Activated B cell treated with CpG ODN at 0.5 μM for 24 hours (primary cell): ENCODE results near the gene GP1BB. TPM values are rescaled to one million over a fixed set of nuclear protein-coding genes. Genes with fewer than 3 reads are reported as not detected.

Experiments
- ATAC-seq: fragments of 200-7000 bp; cut with Tn5 transposase; one replicate; pipeline ENCODE4 v1.10.0; 2021; ENCODE audit warnings: low read depth, mild to moderate bottlenecking, moderate library complexity
- CTCF ChIA-PET: fragments of 350-600 bp; sonication (Branson Sonifier 250); formaldehyde crosslinking; loops from one replicate; lab custom pipeline; 2021; ENCODE audit warnings: antibody characterized with exemption; lab: Charles Lee
- POLR2A ChIA-PET: fragments of 350-600 bp; sonication (Branson Sonifier 250); formaldehyde crosslinking; loops from one replicate; lab custom pipeline; 2021; ENCODE audit warnings: antibody characterized with exemption; lab: Charles Lee
- DNase-seq: peaks from one replicate; pipeline ENCODE4 v3.0.0; 2022
- H3K27ac Mint-ChIP-seq: one replicate; pipeline ENCODE4 v1.8.0; 2020; ENCODE audit warnings: mixed read lengths
- H3K27me3 Mint-ChIP-seq: one replicate; pipeline ENCODE4 v1.8.0; 2021; ENCODE audit warnings: mixed read lengths
- H3K36me3 Mint-ChIP-seq: one replicate; pipeline ENCODE4 v1.8.0; 2021; ENCODE audit warnings: low read depth, mixed read lengths
- H3K4me1 Mint-ChIP-seq: one replicate; pipeline ENCODE4 v1.8.0; 2021; ENCODE audit warnings: mixed read lengths
- H3K4me3 Mint-ChIP-seq: one replicate; pipeline ENCODE4 v1.8.0; 2020; ENCODE audit warnings: mild to moderate bottlenecking, mixed read lengths
- H3K9me3 Mint-ChIP-seq: one replicate; pipeline ENCODE4 v1.8.0; 2020; ENCODE audit warnings: mixed read lengths
- intact Hi-C: fragments of 100-400 bp; cut with micrococcal nuclease; formaldehyde crosslinking; loops from one replicate; pipeline ENCODE4 v1.15.1; 2024
- total RNA-seq: library from RNA; stranded (reverse); gene quantifications from 2 replicates; pipeline ENCODE4 v1.2.3, GENCODE V29; 2022
- TF ChIP-seq, protein P1 (sequence below): fragments of 200-600 bp; IDR thresholded peaks from one replicate; pipeline ENCODE4 v1.8.0; 2022; ENCODE audit warnings: antibody characterized with exemption, mild to moderate bottlenecking

GP1BB gene
- total RNA-seq, 1 donor from 2014 or later: not detected

DNA sequence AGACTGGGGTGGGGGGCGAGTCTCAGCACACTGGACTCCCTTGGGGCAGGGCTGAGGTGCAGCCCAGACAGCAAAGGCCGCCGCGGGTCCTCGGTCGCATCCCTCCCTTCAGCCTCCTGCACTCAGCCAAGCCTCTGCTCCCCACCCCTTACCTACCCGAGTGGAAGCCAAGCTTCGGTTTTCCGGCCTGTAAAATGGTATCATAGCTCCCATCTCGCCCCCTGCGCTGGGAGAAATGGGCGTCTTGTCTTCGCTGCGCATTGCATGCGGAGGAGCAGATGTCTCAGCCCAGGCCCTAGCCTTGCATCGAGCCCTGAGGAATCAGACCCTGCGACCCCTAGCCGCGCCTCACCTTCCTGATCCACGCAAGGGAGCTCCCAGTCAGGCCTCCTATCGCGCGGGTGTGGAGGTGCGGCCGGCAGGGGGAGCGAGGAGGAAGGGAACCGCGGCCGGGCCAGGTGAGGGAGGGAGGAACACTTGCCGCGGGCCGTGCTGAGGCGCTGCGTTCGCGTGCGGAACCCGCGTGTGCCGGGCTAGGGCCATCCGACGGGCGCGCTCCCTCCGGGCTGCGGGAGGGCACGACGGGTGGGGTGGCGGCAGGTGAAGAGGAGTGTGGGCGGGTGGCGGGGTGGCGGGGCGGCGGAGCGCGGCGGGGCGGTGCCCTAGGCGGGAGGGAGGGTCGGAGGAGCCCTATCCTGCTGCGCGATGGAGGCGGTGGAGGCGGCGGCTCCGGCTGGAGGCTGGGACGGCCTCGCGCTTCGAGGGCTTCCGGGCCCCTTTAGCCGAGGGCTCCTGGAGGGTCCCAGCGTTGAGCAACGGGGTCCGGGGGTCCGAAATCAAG is 33.2 kb downstream of the GP1BB start:
- H3K27ac Mint-ChIP-seq: no peak overlapping the region
- ATAC-seq (peak; percentile 72), DNase-seq (no peak)
- H3K9me3 Mint-ChIP-seq: no peaks in the 10 kb centered on the region
- H3K4me3 Mint-ChIP-seq: peak overlapping the region; percentile 66
- no peaks in the 10 kb centered on the region for H3K36me3 Mint-ChIP-seq
- POLR2A ChIA-PET: interaction anchor here (1.2 kb wide), 1 partner anchor 26 kb away, joined by 3 read pairs; no protein-coding TSS in a partner anchor
- intact Hi-C loops: loop anchor here (1.0 to 5.0 kb wide), 3 partner anchors 24 to 154 kb away; no protein-coding TSS in a partner anchor
- TF ChIP-seq, protein P1, sequence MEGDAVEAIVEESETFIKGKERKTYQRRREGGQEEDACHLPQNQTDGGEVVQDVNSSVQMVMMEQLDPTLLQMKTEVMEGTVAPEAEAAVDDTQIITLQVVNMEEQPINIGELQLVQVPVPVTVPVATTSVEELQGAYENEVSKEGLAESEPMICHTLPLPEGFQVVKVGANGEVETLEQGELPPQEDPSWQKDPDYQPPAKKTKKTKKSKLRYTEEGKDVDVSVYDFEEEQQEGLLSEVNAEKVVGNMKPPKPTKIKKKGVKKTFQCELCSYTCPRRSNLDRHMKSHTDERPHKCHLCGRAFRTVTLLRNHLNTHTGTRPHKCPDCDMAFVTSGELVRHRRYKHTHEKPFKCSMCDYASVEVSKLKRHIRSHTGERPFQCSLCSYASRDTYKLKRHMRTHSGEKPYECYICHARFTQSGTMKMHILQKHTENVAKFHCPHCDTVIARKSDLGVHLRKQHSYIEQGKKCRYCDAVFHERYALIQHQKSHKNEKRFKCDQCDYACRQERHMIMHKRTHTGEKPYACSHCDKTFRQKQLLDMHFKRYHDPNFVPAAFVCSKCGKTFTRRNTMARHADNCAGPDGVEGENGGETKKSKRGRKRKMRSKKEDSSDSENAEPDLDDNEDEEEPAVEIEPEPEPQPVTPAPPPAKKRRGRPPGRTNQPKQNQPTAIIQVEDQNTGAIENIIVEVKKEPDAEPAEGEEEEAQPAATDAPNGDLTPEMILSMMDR: no peak
- H3K27me3 Mint-ChIP-seq: peaks cover 48% of the 10 kb centered on the region
- peaks cover 29% of the 10 kb centered on the region for H3K4me1 Mint-ChIP-seq
- CTCF ChIA-PET: interaction anchor here (1.0 to 2.1 kb wide), 4 partner anchors 16 to 154 kb away, joined by 3 to 10 read pairs (median 6); no protein-coding TSS in a partner anchor

DNA sequence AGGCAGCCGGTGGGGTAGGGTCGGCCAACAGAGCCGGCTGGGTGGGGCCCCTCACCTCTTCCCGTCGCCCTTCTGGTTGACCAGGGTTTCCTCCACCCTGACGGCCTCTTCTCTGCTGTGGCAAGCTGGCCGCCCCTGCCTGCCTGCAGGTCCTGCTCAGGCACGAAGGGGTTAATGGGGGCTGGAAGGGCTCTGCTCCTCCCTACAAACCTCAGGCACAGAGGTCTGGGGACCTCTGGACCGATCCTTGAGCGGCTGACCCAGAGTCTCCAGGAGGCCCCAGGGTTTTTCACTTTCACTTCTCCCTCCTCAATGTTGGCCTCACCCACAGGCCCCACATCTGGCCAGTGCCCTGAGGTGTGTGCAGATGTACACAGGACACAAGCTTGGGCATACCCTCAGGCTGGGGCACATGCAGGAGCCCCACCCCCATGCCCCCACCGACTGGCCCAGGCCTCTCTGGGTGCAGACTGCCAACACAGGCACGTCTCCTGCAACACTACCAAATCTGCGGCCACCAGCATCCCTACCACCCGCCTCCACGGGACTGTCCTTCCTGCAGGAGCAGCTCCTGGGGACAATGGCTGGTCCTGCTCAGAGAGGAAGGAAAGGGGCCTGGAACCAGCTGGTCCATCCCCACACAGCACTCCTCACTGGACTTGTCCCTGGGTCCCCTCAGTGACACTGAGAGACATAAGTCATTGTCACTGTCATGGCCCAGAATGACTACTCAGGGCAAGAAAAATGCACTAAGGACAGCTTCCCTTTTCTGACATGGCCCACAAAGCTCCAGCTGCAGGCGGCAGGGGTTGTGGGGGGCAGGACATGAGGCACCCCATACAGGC is 34.0 kb downstream of the GP1BB start:
- peaks cover 32% of the 10 kb centered on the region for H3K4me1 Mint-ChIP-seq
- H3K4me3 Mint-ChIP-seq: peak overlapping the region; percentile 75
- no peaks in the 10 kb centered on the region for H3K9me3 Mint-ChIP-seq
- intact Hi-C loops: loop anchor here (2.0 to 5.0 kb wide), 2 partner anchors 23 to 100 kb away; no protein-coding TSS in a partner anchor
- peak; percentile 34 for ATAC-seq
- DNase-seq: no peak
- POLR2A ChIA-PET: interaction anchor here (1.2 kb wide), 1 partner anchor 27 kb away, joined by 3 read pairs; no protein-coding TSS in a partner anchor
- TF ChIP-seq, protein P1: no peak
- peaks cover 54% of the 10 kb centered on the region for H3K27me3 Mint-ChIP-seq
- H3K36me3 Mint-ChIP-seq: no peaks in the 10 kb centered on the region
- CTCF ChIA-PET: interaction anchor here (0.8 to 2.1 kb wide), 4 partner anchors 16 to 153 kb away, joined by 3 to 10 read pairs (median 4); no protein-coding TSS in a partner anchor
- no peak overlapping the region for H3K27ac Mint-ChIP-seq

DNA sequence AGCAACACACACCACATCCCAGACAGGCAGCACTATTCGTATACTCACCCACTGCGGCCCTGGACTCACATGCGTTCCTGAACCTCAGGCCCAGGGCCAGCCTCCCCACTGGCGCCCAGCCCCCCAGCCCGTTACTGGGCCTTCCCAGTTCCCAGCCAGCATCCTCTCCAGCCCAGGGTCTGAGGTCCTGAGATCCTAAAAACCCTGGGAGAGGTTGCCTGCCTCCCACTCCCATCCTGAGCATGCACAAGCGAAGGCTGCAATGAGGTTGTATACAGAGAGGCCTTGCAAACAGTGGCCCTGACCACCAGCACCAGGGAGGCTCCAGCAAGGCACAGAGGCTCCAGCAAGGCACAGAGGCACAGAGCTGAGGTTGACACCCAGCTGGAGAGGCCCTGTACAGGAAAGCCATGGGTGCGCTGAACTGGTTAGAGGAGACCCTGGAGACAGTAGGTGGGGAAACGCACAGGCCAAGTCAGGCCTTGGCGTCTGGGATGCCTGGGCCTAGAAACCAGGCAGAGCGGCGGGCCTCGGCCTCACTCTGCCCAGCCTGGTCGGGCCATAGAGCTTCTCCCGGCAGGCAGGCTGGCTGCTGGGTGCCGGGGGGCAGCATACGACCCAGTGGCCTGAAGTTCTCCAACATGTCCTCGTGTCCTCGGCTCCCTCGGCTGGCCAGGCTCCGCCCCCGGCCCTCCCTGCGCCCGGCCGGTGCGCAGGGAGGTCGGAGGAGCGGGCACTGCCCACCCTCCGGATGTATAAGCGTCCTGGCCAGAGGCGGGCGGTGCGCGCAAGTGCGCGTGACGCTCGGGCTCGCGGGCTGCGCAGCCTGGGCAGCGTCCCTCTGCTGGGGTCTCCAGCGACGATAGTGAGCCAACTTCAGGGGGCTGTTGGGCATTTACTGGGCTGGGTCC is 34.9 kb downstream of the GP1BB start:
- POLR2A ChIA-PET: no interaction called here
- no peaks in the 10 kb centered on the region for H3K36me3 Mint-ChIP-seq
- no peak for DNase-seq
- CTCF ChIA-PET: interaction anchor here (0.8 kb wide), 1 partner anchor 28 kb away, joined by 4 read pairs; no protein-coding TSS in a partner anchor
- intact Hi-C loops: loop anchor here (2.0 to 5.0 kb wide), 2 partner anchors 23 to 99 kb away; no protein-coding TSS in a partner anchor
- no peak for ATAC-seq
- peaks cover 32% of the 10 kb centered on the region for H3K4me1 Mint-ChIP-seq
- H3K4me3 Mint-ChIP-seq: peak overlapping the region; percentile 75
- peaks cover 50% of the 10 kb centered on the region for H3K27me3 Mint-ChIP-seq
- TF ChIP-seq, protein P1: no peak
- no peaks in the 10 kb centered on the region for H3K9me3 Mint-ChIP-seq
- H3K27ac Mint-ChIP-seq: no peak overlapping the region

DNA sequence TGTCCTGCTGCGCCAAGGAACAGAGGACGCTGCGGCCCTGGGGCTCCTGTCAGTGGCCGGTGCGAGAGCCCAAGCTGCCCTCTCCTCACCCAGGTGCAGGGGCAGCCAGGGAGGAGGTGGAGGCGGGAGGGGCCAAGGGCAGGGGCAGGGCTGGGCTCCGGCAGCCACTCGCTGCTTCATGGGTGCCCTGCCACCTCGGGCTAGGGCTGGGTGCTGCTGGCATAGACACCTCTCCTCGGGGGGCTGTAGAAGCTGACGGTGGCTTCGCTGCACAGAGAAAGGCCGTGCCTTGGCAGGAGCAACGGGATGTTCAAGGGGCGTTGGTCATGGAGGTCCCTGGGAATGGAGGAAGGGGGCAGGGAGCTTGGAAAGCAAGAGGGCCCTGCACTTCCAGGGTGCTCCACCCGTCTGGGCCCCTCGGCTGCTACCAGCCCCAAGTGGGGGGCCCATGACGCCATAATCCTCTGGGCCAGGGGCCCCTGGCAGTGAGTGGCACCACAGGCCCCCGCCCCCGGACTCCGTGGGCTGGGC is 35.6 kb downstream of the GP1BB start:
- H3K4me1 Mint-ChIP-seq: peaks cover 32% of the 10 kb centered on the region
- POLR2A ChIA-PET: no interaction called here
- DNase-seq: no peak
- intact Hi-C loops: loop anchor here (5.0 kb wide), 1 partner anchor 98 kb away; no protein-coding TSS in a partner anchor
- no peak overlapping the region for H3K27ac Mint-ChIP-seq
- H3K9me3 Mint-ChIP-seq: no peaks in the 10 kb centered on the region
- no peak overlapping the region for H3K4me3 Mint-ChIP-seq
- H3K36me3 Mint-ChIP-seq: no peaks in the 10 kb centered on the region
- CTCF ChIA-PET: no interaction called here
- no peak for ATAC-seq
- TF ChIP-seq, protein P1: no peak
- H3K27me3 Mint-ChIP-seq: peaks cover 49% of the 10 kb centered on the region
